ENCODE measurements around the gene HAUS6.

DNA sequence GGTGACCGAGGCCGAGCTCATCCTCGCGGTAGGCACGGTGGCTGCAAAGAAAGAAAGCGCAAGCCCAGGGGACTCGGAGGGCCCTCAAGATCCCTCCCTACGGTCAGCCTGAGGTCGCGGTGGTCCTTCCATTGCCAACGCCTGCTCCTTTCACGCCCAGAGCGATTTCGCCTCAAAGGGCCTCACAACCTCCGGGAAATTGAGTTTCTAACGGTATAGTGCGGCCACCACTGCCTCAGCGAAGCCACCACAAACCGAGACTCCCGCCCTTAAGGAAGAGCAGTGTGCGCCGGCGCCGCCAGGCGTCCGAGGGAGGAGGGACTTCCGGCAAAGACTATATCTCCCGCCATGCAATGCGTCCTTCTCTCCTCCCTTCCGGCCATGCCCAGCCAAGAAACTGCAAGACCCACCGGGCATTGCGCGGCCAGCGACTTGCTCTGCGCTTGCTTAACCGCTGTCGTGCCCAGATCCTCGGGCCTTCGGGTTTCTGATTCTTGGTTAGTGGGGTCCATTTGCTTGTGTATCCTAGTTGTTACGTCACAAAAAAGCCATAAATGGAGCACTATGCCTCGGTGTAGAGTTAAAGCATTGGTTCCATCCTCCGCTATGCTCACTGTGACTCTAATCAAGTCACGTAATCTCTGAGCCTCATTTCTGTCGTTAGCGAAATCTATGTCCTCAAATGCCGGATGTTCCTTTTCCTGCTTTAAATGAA lies at the start of gene HAUS6:
- TF ChIP-seq CTCF (IDR thresholded peaks at IDR 0.05) = peak; percentile 34 to 65 (median 47)
- TF ChIP-seq POLR2A (IDR thresholded peaks at IDR 0.05) = peak in 1 of 2 donors; percentile 64
